ENCODE results near the gene CAMKK2.

GRCh38 chr12:121240062-121240420 lies 56.5 kb downstream of the CAMKK2 start:
- TF ChIP-seq CTCF (conservative IDR thresholded peaks at IDR 0.05) (no peak), EZH2 (IDR thresholded peaks at IDR 0.05; ENCODE audit: low read depth) (no peak)

Measured in PC-9 (cell line).